ENCODE measurements around the gene TPT1.
"Not testable (repeated sequence)": the region's sequence is repeated elsewhere in the genome, so short reads cannot be mapped to it uniquely, and the experiment has no call there.

TPT1 gene

DNA sequence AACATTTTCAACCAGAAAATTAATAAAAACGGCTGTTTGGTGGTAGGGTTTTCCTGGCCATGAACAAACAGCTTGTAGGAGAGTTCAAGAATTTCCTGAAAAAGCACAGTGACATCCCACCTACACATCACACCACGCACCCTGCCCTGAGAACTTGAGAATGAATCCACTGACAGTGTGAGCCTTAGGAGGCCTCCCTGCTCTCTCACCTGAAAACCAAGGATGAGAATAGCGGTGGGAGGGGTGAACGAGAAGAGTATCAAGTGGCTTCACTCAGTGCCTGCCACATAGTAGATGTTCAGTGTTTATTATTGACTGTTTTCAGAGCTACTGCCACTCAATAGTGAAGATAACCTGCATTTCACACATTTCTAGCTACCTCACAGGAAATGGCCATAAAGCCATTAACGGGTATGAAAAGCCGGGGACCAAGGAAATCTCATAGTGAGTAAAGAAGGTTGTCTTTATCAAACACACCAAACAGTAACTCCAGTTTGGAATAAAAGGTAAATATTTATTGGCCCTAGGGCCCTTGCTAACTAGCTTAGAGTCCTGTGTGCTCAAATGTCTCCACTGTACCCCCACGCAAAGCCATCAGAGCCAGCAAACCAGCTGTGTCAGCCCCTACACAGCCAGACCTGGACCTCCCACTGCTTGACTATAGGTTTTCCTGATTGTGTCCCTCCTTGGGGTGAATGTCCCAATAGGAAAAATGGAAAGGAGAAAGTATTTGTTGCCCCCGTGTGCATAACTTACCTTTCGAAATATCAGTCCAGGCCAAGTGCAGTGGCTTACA lies 40.6 kb downstream of the TPT1 start:
- TF ChIP-seq ZC3H10 (CRISPR knock-in tag; IDR thresholded peaks at IDR 0.05), result no peak
- no peak for TF ChIP-seq ZFP3 (CRISPR knock-in tag; IDR thresholded peaks at IDR 0.05)
- TF ChIP-seq, protein P1, sequence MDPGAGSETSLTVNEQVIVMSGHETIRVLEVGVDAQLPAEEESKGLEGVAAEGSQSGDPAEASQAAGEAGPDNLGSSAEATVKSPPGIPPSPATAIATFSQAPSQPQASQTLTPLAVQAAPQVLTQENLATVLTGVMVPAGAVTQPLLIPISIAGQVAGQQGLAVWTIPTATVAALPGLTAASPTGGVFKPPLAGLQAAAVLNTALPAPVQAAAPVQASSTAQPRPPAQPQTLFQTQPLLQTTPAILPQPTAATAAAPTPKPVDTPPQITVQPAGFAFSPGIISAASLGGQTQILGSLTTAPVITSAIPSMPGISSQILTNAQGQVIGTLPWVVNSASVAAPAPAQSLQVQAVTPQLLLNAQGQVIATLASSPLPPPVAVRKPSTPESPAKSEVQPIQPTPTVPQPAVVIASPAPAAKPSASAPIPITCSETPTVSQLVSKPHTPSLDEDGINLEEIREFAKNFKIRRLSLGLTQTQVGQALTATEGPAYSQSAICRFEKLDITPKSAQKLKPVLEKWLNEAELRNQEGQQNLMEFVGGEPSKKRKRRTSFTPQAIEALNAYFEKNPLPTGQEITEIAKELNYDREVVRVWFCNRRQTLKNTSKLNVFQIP (CRISPR knock-in tag; IDR thresholded peaks at IDR 0.05; ENCODE audit: borderline replicate concordance, low read depth), result no peak
- TF ChIP-seq ZFP30 (CRISPR knock-in tag; IDR thresholded peaks at IDR 0.05), result no peak
- TF ChIP-seq OSR1 (CRISPR knock-in tag; IDR thresholded peaks at IDR 0.05), result no peak
- TF ChIP-seq, protein P2, sequence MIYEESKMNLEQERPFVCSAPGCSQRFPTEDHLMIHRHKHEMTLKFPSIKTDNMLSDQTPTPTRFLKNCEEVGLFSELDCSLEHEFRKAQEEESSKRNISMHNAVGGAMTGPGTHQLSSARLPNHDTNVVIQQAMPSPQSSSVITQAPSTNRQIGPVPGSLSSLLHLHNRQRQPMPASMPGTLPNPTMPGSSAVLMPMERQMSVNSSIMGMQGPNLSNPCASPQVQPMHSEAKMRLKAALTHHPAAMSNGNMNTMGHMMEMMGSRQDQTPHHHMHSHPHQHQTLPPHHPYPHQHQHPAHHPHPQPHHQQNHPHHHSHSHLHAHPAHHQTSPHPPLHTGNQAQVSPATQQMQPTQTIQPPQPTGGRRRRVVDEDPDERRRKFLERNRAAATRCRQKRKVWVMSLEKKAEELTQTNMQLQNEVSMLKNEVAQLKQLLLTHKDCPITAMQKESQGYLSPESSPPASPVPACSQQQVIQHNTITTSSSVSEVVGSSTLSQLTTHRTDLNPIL (CRISPR knock-in tag; IDR thresholded peaks at IDR 0.05; ENCODE audit: low read depth), result no peak
- no peak for TF ChIP-seq ZNF565 (CRISPR knock-in tag; conservative IDR thresholded peaks at IDR 0.05; ENCODE audit: low read depth)
- TF ChIP-seq PPARA (CRISPR knock-in tag; IDR thresholded peaks at IDR 0.05; ENCODE audit: borderline replicate concordance), result no peak
- no peak for TF ChIP-seq ISL1 (CRISPR knock-in tag; IDR thresholded peaks at IDR 0.05)
- TF ChIP-seq GLIS3 (CRISPR knock-in tag; IDR thresholded peaks at IDR 0.05), result no peak
- TF ChIP-seq, protein P3, sequence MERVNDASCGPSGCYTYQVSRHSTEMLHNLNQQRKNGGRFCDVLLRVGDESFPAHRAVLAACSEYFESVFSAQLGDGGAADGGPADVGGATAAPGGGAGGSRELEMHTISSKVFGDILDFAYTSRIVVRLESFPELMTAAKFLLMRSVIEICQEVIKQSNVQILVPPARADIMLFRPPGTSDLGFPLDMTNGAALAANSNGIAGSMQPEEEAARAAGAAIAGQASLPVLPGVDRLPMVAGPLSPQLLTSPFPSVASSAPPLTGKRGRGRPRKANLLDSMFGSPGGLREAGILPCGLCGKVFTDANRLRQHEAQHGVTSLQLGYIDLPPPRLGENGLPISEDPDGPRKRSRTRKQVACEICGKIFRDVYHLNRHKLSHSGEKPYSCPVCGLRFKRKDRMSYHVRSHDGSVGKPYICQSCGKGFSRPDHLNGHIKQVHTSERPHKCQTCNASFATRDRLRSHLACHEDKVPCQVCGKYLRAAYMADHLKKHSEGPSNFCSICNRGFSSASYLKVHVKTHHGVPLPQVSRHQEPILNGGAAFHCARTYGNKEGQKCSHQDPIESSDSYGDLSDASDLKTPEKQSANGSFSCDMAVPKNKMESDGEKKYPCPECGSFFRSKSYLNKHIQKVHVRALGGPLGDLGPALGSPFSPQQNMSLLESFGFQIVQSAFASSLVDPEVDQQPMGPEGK (CRISPR knock-in tag; IDR thresholded peaks at IDR 0.05; ENCODE audit: borderline replicate concordance), result no peak
- TF ChIP-seq BACH2 (CRISPR knock-in tag; IDR thresholded peaks at IDR 0.05; ENCODE audit: borderline replicate concordance), result no peak
- TF ChIP-seq ARNTL (CRISPR knock-in tag; IDR thresholded peaks at IDR 0.05; ENCODE audit: borderline replicate concordance, low read depth), result no peak
- TF ChIP-seq SNAI2 (CRISPR knock-in tag; IDR thresholded peaks at IDR 0.05), result no peak
- no peak for TF ChIP-seq ESRRG (CRISPR knock-in tag; IDR thresholded peaks at IDR 0.05)
- no peak for TF ChIP-seq RARB (CRISPR knock-in tag; IDR thresholded peaks at IDR 0.05)
- TF ChIP-seq, protein P4, sequence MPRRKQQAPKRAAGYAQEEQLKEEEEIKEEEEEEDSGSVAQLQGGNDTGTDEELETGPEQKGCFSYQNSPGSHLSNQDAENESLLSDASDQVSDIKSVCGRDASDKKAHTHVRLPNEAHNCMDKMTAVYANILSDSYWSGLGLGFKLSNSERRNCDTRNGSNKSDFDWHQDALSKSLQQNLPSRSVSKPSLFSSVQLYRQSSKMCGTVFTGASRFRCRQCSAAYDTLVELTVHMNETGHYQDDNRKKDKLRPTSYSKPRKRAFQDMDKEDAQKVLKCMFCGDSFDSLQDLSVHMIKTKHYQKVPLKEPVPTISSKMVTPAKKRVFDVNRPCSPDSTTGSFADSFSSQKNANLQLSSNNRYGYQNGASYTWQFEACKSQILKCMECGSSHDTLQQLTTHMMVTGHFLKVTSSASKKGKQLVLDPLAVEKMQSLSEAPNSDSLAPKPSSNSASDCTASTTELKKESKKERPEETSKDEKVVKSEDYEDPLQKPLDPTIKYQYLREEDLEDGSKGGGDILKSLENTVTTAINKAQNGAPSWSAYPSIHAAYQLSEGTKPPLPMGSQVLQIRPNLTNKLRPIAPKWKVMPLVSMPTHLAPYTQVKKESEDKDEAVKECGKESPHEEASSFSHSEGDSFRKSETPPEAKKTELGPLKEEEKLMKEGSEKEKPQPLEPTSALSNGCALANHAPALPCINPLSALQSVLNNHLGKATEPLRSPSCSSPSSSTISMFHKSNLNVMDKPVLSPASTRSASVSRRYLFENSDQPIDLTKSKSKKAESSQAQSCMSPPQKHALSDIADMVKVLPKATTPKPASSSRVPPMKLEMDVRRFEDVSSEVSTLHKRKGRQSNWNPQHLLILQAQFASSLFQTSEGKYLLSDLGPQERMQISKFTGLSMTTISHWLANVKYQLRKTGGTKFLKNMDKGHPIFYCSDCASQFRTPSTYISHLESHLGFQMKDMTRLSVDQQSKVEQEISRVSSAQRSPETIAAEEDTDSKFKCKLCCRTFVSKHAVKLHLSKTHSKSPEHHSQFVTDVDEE (CRISPR knock-in tag; IDR thresholded peaks at IDR 0.05), result no peak
- no peak for TF ChIP-seq ZNF70 (CRISPR knock-in tag; IDR thresholded peaks at IDR 0.05)
- no peak for ATAC-seq

- ATAC-seq, result peak; percentile 66
- no peak for TF ChIP-seq SNAI2 (CRISPR knock-in tag; IDR thresholded peaks at IDR 0.05)
- no peak for TF ChIP-seq ARNTL (CRISPR knock-in tag; IDR thresholded peaks at IDR 0.05; ENCODE audit: borderline replicate concordance, low read depth)
These were observed 41.8 kb downstream of the TPT1 start for GRCh38 chr13:45299194-45299593.

GRCh38 chr13:45298550-45298949 lies 42.4 kb downstream of the TPT1 start:
- ATAC-seq, result not testable (repeated sequence)

DNA sequence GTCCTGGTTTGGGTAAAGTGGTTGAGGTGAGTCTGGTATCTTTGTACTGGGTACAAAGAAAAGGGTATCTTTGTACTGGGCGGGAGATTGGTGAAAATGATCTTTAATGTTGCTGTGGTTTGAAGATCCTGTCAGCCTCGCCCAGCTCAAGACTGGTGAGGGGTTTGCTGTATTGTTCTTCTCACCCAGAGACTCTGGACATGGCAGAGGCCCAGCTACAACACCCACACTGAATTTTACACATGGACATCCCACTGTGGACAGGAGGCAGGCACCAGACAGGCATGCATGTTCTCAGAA lies 42.8 kb downstream of the TPT1 start:
- TF ChIP-seq OSR1 (CRISPR knock-in tag; IDR thresholded peaks at IDR 0.05), result no peak
- TF ChIP-seq, protein P2 (CRISPR knock-in tag; IDR thresholded peaks at IDR 0.05; ENCODE audit: low read depth), result no peak
- no peak for TF ChIP-seq SNAI2 (CRISPR knock-in tag; IDR thresholded peaks at IDR 0.05)
- no peak for ATAC-seq

Measured in SK-N-SH treated with all-trans-retinoic acid at 6 μM for 48 hours (cell line).